Measurements from ENCODE around the gene GLS.

DNA sequence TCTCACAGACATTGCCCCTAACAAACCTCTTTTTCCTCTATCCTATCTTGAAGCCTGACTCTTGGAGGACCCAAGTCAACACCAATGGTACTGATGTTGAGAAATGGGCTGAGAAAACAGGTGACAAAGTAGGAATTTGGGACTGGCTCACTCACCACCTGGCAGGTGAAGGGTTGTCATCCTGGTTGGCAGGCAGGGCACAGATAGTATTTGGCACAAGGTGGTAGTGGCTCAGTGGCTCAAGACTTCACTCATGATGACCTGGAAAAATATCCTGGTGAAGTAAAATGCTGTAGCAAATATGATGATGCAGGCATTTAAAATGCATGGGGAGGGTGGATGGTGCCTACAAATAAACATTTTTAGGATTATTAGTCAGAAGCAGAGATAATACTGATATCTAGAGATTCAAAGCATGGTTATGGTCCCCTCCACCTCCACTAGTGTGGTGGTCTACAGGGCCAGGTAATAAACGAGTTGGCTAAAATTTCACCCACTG lies 38.0 kb upstream of the GLS start:
- TF ChIP-seq, protein P1, sequence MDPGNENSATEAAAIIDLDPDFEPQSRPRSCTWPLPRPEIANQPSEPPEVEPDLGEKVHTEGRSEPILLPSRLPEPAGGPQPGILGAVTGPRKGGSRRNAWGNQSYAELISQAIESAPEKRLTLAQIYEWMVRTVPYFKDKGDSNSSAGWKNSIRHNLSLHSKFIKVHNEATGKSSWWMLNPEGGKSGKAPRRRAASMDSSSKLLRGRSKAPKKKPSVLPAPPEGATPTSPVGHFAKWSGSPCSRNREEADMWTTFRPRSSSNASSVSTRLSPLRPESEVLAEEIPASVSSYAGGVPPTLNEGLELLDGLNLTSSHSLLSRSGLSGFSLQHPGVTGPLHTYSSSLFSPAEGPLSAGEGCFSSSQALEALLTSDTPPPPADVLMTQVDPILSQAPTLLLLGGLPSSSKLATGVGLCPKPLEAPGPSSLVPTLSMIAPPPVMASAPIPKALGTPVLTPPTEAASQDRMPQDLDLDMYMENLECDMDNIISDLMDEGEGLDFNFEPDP (CRISPR knock-in tag; IDR thresholded peaks at IDR 0.05) = no peak
- TF ChIP-seq POLR2AphosphoS5 (IDR thresholded peaks at IDR 0.05; ENCODE audit: control insufficient read depth, insufficient read depth, low read depth, low read length) (no peak), RCOR1 (IDR thresholded peaks at IDR 0.05; ENCODE audit: borderline replicate concordance in 1 of 2, low read depth in 2 of 2, low read length in 2 of 2) (no peak), NBN (IDR thresholded peaks at IDR 0.05; ENCODE audit: low read depth) (no peak), POLR2AphosphoS2 (IDR thresholded peaks at IDR 0.05; ENCODE audit: low read length) (no peak), RFX5 (IDR thresholded peaks at IDR 0.05; ENCODE audit: low read depth, low read length) (no peak), FOXK1 (CRISPR knock-in tag; IDR thresholded peaks at IDR 0.05; ENCODE audit: borderline replicate concordance) (no peak), FOS (IDR thresholded peaks at IDR 0.05; ENCODE audit: extremely low read depth, insufficient read length) (no peak)
- TF ChIP-seq, protein P2, sequence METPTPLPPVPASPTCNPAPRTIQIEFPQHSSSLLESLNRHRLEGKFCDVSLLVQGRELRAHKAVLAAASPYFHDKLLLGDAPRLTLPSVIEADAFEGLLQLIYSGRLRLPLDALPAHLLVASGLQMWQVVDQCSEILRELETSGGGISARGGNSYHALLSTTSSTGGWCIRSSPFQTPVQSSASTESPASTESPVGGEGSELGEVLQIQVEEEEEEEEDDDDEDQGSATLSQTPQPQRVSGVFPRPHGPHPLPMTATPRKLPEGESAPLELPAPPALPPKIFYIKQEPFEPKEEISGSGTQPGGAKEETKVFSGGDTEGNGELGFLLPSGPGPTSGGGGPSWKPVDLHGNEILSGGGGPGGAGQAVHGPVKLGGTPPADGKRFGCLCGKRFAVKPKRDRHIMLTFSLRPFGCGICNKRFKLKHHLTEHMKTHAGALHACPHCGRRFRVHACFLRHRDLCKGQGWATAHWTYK (CRISPR knock-in tag; IDR thresholded peaks at IDR 0.05) = no peak
- TF ChIP-seq, protein P3, sequence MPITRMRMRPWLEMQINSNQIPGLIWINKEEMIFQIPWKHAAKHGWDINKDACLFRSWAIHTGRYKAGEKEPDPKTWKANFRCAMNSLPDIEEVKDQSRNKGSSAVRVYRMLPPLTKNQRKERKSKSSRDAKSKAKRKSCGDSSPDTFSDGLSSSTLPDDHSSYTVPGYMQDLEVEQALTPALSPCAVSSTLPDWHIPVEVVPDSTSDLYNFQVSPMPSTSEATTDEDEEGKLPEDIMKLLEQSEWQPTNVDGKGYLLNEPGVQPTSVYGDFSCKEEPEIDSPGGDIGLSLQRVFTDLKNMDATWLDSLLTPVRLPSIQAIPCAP (CRISPR knock-in tag; IDR thresholded peaks at IDR 0.05; ENCODE audit: borderline replicate concordance) = no peak
- TF ChIP-seq, protein P4, sequence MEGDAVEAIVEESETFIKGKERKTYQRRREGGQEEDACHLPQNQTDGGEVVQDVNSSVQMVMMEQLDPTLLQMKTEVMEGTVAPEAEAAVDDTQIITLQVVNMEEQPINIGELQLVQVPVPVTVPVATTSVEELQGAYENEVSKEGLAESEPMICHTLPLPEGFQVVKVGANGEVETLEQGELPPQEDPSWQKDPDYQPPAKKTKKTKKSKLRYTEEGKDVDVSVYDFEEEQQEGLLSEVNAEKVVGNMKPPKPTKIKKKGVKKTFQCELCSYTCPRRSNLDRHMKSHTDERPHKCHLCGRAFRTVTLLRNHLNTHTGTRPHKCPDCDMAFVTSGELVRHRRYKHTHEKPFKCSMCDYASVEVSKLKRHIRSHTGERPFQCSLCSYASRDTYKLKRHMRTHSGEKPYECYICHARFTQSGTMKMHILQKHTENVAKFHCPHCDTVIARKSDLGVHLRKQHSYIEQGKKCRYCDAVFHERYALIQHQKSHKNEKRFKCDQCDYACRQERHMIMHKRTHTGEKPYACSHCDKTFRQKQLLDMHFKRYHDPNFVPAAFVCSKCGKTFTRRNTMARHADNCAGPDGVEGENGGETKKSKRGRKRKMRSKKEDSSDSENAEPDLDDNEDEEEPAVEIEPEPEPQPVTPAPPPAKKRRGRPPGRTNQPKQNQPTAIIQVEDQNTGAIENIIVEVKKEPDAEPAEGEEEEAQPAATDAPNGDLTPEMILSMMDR (IDR thresholded peaks at IDR 0.05 in 2 of 3, conservative IDR thresholded peaks at IDR 0.05 in 1 of 3; ENCODE audit: insufficient read depth in 2 of 3, low read depth in 1 of 3, low read length in 3 of 3) = no peak

All from K562 (cell line).